ENCODE measurements around the gene ZNF230. TPM values are rescaled to one million over a fixed set of nuclear protein-coding genes. Genes with fewer than 3 reads are reported as not detected.

Gene ZNF230
- total RNA-seq, 1 donor, result 7.2 TPM

DNA sequence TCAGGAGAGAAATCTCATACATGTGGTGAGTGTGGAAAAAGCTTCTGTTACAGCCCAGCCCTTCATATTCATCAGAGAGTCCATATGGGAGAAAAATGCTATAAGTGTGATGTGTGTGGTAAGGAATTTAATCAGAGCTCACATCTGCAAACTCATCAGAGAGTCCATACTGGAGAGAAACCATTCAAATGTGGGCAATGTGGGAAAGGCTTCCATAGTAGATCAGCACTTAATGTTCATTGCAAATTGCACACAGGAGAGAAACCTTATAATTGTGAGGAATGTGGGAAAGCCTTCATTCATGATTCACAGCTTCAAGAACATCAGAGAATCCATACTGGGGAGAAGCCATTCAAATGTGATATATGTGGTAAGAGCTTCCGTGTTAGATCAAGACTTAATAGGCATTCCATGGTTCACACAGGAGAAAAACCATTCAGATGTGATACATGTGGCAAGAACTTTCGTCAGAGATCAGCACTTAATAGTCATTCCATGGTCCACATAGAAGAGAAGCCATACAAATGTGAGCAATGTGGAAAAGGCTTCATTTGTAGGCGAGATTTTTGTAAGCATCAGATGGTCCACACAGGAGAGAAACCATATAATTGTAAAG is 36.6 kb upstream of the ZNF230 start:
- H3K4me1 ChIP-seq (ENCODE audit: insufficient read depth, low read length), result no peaks in the 10 kb centered on the region
- TF ChIP-seq, protein P1, sequence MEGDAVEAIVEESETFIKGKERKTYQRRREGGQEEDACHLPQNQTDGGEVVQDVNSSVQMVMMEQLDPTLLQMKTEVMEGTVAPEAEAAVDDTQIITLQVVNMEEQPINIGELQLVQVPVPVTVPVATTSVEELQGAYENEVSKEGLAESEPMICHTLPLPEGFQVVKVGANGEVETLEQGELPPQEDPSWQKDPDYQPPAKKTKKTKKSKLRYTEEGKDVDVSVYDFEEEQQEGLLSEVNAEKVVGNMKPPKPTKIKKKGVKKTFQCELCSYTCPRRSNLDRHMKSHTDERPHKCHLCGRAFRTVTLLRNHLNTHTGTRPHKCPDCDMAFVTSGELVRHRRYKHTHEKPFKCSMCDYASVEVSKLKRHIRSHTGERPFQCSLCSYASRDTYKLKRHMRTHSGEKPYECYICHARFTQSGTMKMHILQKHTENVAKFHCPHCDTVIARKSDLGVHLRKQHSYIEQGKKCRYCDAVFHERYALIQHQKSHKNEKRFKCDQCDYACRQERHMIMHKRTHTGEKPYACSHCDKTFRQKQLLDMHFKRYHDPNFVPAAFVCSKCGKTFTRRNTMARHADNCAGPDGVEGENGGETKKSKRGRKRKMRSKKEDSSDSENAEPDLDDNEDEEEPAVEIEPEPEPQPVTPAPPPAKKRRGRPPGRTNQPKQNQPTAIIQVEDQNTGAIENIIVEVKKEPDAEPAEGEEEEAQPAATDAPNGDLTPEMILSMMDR (IDR thresholded peaks at IDR 0.05; ENCODE audit: extremely low read depth, low read depth, low read length), result no peak
- peaks cover 37% of the 10 kb centered on the region for H3K36me3 ChIP-seq (ENCODE audit: insufficient read depth, low read length)
- no peaks in the 10 kb centered on the region for H3K79me2 ChIP-seq (ENCODE audit: insufficient read depth, low read length)
- H3K27ac ChIP-seq (ENCODE audit: low read depth, low read length), result no peak overlapping the region
- no peak overlapping the region for H2AFZ ChIP-seq (ENCODE audit: low read length)
- peaks cover 43% of the 10 kb centered on the region for H3K9me3 ChIP-seq (ENCODE audit: low read depth, low read length)
- H3K4me2 ChIP-seq (ENCODE audit: insufficient read depth, low read length), result no peak overlapping the region
- H4K20me1 ChIP-seq (ENCODE audit: insufficient read depth, low read length), result no peaks in the 10 kb centered on the region
- no peaks in the 10 kb centered on the region for H3K27me3 ChIP-seq (ENCODE audit: insufficient read depth, low read length)
- H3K4me3 ChIP-seq (ENCODE audit: insufficient read depth, low read length), result no peak overlapping the region
- no peak for DNase-seq (ENCODE audit: insufficient read length, low spot score, missing footprints)

DNA sequence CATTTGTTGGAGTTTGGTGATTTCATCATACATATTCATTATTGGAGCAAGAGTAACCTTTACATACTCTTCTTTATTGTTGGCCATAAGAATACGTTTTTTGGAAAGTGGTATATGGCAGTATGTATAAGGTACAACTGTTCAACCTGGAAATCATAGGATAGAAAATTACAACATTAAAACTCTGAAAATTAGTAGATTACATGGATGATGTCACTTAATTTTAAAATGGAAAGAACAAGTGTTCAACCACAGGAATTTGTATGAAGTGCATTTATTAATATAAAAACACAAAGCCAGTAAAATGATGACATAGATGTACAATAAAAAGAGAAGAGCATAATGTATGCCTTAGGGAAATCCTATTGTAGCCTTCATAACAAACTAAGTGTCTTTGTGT is 26.0 kb upstream of the ZNF230 start:
- no peak overlapping the region for H3K27ac ChIP-seq (ENCODE audit: low read depth, low read length)
- TF ChIP-seq, protein P1 (IDR thresholded peaks at IDR 0.05; ENCODE audit: extremely low read depth, low read depth, low read length), result no peak
- no peaks in the 10 kb centered on the region for H3K27me3 ChIP-seq (ENCODE audit: insufficient read depth, low read length)
- no peak overlapping the region for H3K4me3 ChIP-seq (ENCODE audit: insufficient read depth, low read length)
- no peak overlapping the region for H2AFZ ChIP-seq (ENCODE audit: low read length)
- no peaks in the 10 kb centered on the region for H3K36me3 ChIP-seq (ENCODE audit: insufficient read depth, low read length)
- no peak for DNase-seq (ENCODE audit: insufficient read length, low spot score, missing footprints)
- no peaks in the 10 kb centered on the region for H3K4me1 ChIP-seq (ENCODE audit: insufficient read depth, low read length)
- no peaks in the 10 kb centered on the region for H4K20me1 ChIP-seq (ENCODE audit: insufficient read depth, low read length)
- H3K79me2 ChIP-seq (ENCODE audit: insufficient read depth, low read length), result no peaks in the 10 kb centered on the region
- no peaks in the 10 kb centered on the region for H3K9me3 ChIP-seq (ENCODE audit: low read depth, low read length)
- H3K4me2 ChIP-seq (ENCODE audit: insufficient read depth, low read length), result no peak overlapping the region

DNA sequence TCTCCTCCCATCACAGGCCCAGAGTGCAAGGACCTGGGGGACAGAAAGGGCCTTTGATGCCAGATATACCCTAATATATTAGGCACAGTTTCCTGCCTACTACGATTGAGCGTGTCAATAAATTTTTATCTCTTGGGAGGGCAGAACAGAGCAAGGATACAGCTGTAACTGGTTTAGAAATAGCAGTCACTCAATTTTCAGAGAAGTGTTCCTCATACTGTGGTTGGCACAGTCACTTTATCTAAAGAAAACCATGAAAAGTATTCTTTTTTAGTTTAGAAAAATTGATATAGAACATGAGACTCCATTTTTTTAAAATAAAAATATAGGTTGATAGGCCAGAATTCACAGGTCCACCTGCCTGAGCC is 19.2 kb upstream of the ZNF230 start:
- no peaks in the 10 kb centered on the region for H4K20me1 ChIP-seq (ENCODE audit: insufficient read depth, low read length)
- peak overlapping the region; percentile 75 for H3K4me2 ChIP-seq (ENCODE audit: insufficient read depth, low read length)
- no peaks in the 10 kb centered on the region for H3K36me3 ChIP-seq (ENCODE audit: insufficient read depth, low read length)
- no peak overlapping the region for H3K27ac ChIP-seq (ENCODE audit: low read depth, low read length)
- DNase-seq (ENCODE audit: insufficient read length, low spot score, missing footprints), result no peak
- H3K27me3 ChIP-seq (ENCODE audit: insufficient read depth, low read length), result no peaks in the 10 kb centered on the region
- no peaks in the 10 kb centered on the region for H3K9me3 ChIP-seq (ENCODE audit: low read depth, low read length)
- peak overlapping the region; percentile 80 for H3K4me3 ChIP-seq (ENCODE audit: insufficient read depth, low read length)
- H2AFZ ChIP-seq (ENCODE audit: low read length), result peak overlapping the region; percentile 21
- TF ChIP-seq, protein P1 (IDR thresholded peaks at IDR 0.05; ENCODE audit: extremely low read depth, low read depth, low read length), result no peak
- peaks cover 33% of the 10 kb centered on the region for H3K79me2 ChIP-seq (ENCODE audit: insufficient read depth, low read length)
- peaks cover 5% of the 10 kb centered on the region for H3K4me1 ChIP-seq (ENCODE audit: insufficient read depth, low read length)

GRCh38 chr19:43983912-43984686 is 18.7 kb upstream of the ZNF230 start, which contains the start of gene ZNF155:
TSS of gene ZNF155 (plus strand) at chr19:43984188. CDS start at chr19:43988544, 4,356 bp downstream.
- H3K79me2 ChIP-seq (ENCODE audit: insufficient read depth, low read length), result peaks cover 33% of the 10 kb centered on the region
- peak within 1 kb of the TSS; percentile 80 for H3K4me3 ChIP-seq (ENCODE audit: insufficient read depth, low read length)
- H3K9me3 ChIP-seq (ENCODE audit: low read depth, low read length), result no peaks in the 10 kb centered on the region
- peaks cover under 1% of the 10 kb centered on the region for H3K36me3 ChIP-seq (ENCODE audit: insufficient read depth, low read length)
- TF ChIP-seq, protein P1 (IDR thresholded peaks at IDR 0.05; ENCODE audit: extremely low read depth, low read depth, low read length), result no peak
- peak within 1 kb of the TSS; percentile 61 for H3K27ac ChIP-seq (ENCODE audit: low read depth, low read length)
- H4K20me1 ChIP-seq (ENCODE audit: insufficient read depth, low read length), result no peaks in the 10 kb centered on the region
- peak within 1 kb of the TSS; percentile 75 for H3K4me2 ChIP-seq (ENCODE audit: insufficient read depth, low read length)
- H3K27me3 ChIP-seq (ENCODE audit: insufficient read depth, low read length), result no peaks in the 10 kb centered on the region
- peak; percentile 90 for DNase-seq (ENCODE audit: insufficient read length, low spot score, missing footprints)
- peaks cover 5% of the 10 kb centered on the region for H3K4me1 ChIP-seq (ENCODE audit: insufficient read depth, low read length)
- H2AFZ ChIP-seq (ENCODE audit: low read length), result peak within 1 kb of the TSS; percentile 98

Measured in osteoblast (primary cell).